Stomach (tissue), 4 donors: Measurements from ENCODE around the gene CNOT1.

ENCODE experiments used
- EP300 ChIP-seq: sonication (generic); formaldehyde crosslinking; IDR thresholded peaks from one replicate; pipeline ENCODE4 v1.6.1; 2017; ENCODE audit warnings: antibody characterized with exemption
- POLR2A ChIP-seq, 4 donors: fragments of 450-650 bp; IDR thresholded peaks; one replicate each; pipeline ENCODE4 v1.6.1; 2016; ENCODE audit warnings: antibody characterized with exemption in 4 of 4, control low read depth in 2 of 4, mild to moderate bottlenecking in 1 of 4, moderate library complexity in 1 of 4
- POLR2AphosphoS5 ChIP-seq, 3 donors: sonication (generic); formaldehyde crosslinking; IDR thresholded peaks; one replicate each; pipeline ENCODE4 v1.6.1; 2016; ENCODE audit warnings: antibody characterized with exemption in 3 of 3
- TF ChIP-seq, protein P1 (sequence below), 7 experiments: fragments of 450-650 bp in 4 of 7; fragments of 200-600 bp in 3 of 7; sonication (generic) in 3 of 7; IDR thresholded peaks; one replicate each; pipeline ENCODE4 v1.5.1; 2016 to 2019; ENCODE audit warnings: antibody characterized with exemption in 7 of 7, control low read depth in 2 of 7, mild to moderate bottlenecking in 1 of 7

- TF ChIP-seq, protein P1, sequence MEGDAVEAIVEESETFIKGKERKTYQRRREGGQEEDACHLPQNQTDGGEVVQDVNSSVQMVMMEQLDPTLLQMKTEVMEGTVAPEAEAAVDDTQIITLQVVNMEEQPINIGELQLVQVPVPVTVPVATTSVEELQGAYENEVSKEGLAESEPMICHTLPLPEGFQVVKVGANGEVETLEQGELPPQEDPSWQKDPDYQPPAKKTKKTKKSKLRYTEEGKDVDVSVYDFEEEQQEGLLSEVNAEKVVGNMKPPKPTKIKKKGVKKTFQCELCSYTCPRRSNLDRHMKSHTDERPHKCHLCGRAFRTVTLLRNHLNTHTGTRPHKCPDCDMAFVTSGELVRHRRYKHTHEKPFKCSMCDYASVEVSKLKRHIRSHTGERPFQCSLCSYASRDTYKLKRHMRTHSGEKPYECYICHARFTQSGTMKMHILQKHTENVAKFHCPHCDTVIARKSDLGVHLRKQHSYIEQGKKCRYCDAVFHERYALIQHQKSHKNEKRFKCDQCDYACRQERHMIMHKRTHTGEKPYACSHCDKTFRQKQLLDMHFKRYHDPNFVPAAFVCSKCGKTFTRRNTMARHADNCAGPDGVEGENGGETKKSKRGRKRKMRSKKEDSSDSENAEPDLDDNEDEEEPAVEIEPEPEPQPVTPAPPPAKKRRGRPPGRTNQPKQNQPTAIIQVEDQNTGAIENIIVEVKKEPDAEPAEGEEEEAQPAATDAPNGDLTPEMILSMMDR (IDR thresholded peaks at IDR 0.05), result no peak
- no peak for TF ChIP-seq POLR2AphosphoS5 (IDR thresholded peaks at IDR 0.05)
- TF ChIP-seq EP300, result no peak
- no peak for TF ChIP-seq POLR2A (IDR thresholded peaks at IDR 0.05)
These were observed 85.9 kb downstream of the CNOT1 start for GRCh38 chr16:58543685-58544084.
